HEK293T (cell line): Measurements from ENCODE around the gene NOL9.

Source experiments
- CTCF ChIA-PET: fragments of 350-600 bp; formaldehyde crosslinking; extraction: SDS; loops from one replicate; lab custom pipeline; 2021; ENCODE audit warnings: antibody characterized with exemption, inconsistent platforms; lab: Yijun Ruan, JAX
- POLR2A ChIA-PET: fragments of 350-600 bp; formaldehyde crosslinking; extraction: SDS; loops from one replicate; lab custom pipeline; 2020; ENCODE audit warnings: antibody characterized with exemption, inconsistent platforms; lab: Yijun Ruan, JAX
- DNase-seq: peaks from one replicate; pipeline ENCODE4 v3.0.0; 2012; ENCODE audit warnings: mixed read lengths; ENCODE audit errors: extremely low spot score
- ARNT ChIP-seq: fragments of 450-650 bp; IDR thresholded peaks from 2 replicates; pipeline ENCODE4 v1.6.1; 2017; ENCODE audit warnings: mild to moderate bottlenecking
- BHLHE40 ChIP-seq: fragments of 450-650 bp; IDR thresholded peaks from 2 replicates; pipeline ENCODE4 v1.6.1; 2016; ENCODE audit warnings: mild to moderate bottlenecking, moderate library complexity, borderline replicate concordance
- CTBP1 ChIP-seq: fragments of 450-650 bp; IDR thresholded peaks from 2 replicates; pipeline ENCODE4 v1.6.1; 2016; ENCODE audit warnings: borderline replicate concordance
- ELF4 ChIP-seq: fragments of 450-650 bp; IDR thresholded peaks from 2 replicates; pipeline ENCODE4 v1.6.1; 2017; ENCODE audit warnings: antibody characterized with exemption
- FOXA1 ChIP-seq: fragments of 450-650 bp; IDR thresholded peaks from 2 replicates; pipeline ENCODE4 v1.6.1; 2016; ENCODE audit warnings: mild to moderate bottlenecking
- FOXK2 ChIP-seq: fragments of 450-650 bp; IDR thresholded peaks from 2 replicates; pipeline ENCODE4 v1.6.1; 2016; ENCODE audit warnings: mild to moderate bottlenecking
- FOXM1 ChIP-seq: fragments of 450-650 bp; IDR thresholded peaks from 2 replicates; pipeline ENCODE4 v1.6.1; 2017; ENCODE audit warnings: mild to moderate bottlenecking, borderline replicate concordance
- HDGF ChIP-seq: fragments of 450-650 bp; IDR thresholded peaks from 2 replicates; pipeline ENCODE4 v1.6.1; 2017; ENCODE audit warnings: antibody characterized with exemption, borderline replicate concordance
- L3MBTL2 ChIP-seq: fragments of 450-650 bp; conservative IDR thresholded peaks from 2 replicates; pipeline ENCODE4 v1.6.1; 2016; ENCODE audit warnings: mild to moderate bottlenecking
- LEF1 ChIP-seq: fragments of 450-650 bp; IDR thresholded peaks from 2 replicates; pipeline ENCODE4 v1.6.1; 2017; ENCODE audit warnings: mild to moderate bottlenecking, borderline replicate concordance
- NFRKB ChIP-seq: fragments of 450-650 bp; IDR thresholded peaks from 2 replicates; pipeline ENCODE4 v1.6.1; 2016; ENCODE audit warnings: mild to moderate bottlenecking, moderate library complexity
- SP1 ChIP-seq: fragments of 450-650 bp; IDR thresholded peaks from 2 replicates; pipeline ENCODE4 v1.6.1; 2017
- SUZ12 ChIP-seq: fragments of 450-650 bp; IDR thresholded peaks from 2 replicates; pipeline ENCODE4 v1.6.1; 2016; ENCODE audit warnings: mild to moderate bottlenecking
- TARDBP ChIP-seq: fragments of 450-650 bp; IDR thresholded peaks from 2 replicates; pipeline ENCODE4 v1.6.1; 2016
- ZNF384 ChIP-seq: fragments of 450-650 bp; IDR thresholded peaks from 2 replicates; pipeline ENCODE4 v1.6.1; 2016
- TF ChIP-seq, protein P1 (sequence below): fragments of 450-650 bp; IDR thresholded peaks from 2 replicates; pipeline ENCODE4 v1.6.1; 2016

Gene NOL9

DNA sequence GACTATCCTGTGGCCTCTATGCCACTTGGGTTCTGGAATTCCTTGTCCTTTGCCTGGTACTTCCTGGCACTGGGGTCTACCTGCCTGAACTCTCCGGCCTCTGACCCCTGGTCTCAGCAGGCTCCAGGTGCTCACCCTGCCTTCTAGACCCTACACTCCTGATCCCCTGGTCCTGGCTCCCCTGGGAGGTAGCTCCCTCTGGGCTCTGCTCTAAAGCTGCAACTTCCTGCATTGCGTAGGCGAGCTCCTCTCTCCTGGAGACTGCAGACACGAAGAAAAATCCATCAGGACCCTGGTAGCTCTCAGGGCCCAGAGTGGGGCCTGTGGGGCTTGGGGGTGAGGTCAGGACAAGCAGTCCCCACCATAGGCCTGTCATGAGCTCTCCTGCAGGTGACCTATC is 55.0 kb downstream of the NOL9 start:
- DNase-seq: no peak
- TF ChIP-seq L3MBTL2 (no peak), TARDBP (no peak), FOXK2 (no peak), SUZ12 (no peak), CTBP1 (no peak), ZNF384 (no peak), ARNT (no peak), NFRKB (no peak), HDGF (no peak), LEF1 (no peak), SP1 (no peak), FOXA1 (no peak), ELF4 (no peak), FOXM1 (no peak), BHLHE40 (no peak)
- TF ChIP-seq, protein P1, sequence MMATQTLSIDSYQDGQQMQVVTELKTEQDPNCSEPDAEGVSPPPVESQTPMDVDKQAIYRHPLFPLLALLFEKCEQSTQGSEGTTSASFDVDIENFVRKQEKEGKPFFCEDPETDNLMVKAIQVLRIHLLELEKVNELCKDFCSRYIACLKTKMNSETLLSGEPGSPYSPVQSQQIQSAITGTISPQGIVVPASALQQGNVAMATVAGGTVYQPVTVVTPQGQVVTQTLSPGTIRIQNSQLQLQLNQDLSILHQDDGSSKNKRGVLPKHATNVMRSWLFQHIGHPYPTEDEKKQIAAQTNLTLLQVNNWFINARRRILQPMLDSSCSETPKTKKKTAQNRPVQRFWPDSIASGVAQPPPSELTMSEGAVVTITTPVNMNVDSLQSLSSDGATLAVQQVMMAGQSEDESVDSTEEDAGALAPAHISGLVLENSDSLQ: no peak
- ChIA-PET CTCF (interaction anchor here (1.4 to 2.5 kb wide), 2 partner anchors 9 to 24 kb away, joined by 6 to 9 read pairs; no protein-coding TSS in a partner anchor), POLR2A (interaction anchor here (1.6 kb wide), 1 partner anchor 8 kb away, joined by 5 read pairs; the partner anchor contains the start of gene PLEKHG5)

DNA sequence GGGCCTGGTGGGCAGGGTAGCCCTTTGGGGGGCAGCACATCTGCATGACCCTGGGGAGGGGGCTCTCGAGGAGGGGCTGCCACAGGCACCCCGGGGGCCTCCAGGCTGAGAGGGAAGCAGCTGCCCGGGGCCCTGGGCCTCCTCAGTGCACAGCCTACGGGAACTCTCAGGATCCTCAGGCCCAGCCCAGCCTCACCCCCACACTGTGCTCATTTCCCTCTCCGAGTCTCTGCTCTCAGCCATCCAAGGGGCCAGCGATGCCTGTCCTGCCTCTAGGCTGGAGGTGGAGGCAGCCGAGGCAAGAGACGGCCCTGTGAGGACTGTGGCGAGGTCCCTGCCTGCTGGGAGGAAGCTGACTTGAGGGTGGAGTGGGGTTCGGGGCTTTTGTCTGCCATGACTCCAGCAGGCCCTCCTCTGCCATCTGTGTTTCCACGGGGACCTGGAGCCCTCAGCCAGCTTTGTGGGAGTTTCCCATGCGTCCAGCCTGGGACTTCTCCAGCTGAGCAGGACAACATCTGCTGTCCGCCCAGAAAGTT is 55.7 kb downstream of the NOL9 start:
- POLR2A ChIA-PET: interaction anchor here (0.9 to 1.6 kb wide), 3 partner anchors 8 to 10 kb away, joined by 4 to 5 read pairs (median 4); partner anchors contain the start of gene PLEKHG5
- DNase-seq: no peak
- TF ChIP-seq BHLHE40 (no peak), HDGF (no peak), LEF1 (no peak), SUZ12 (no peak), ZNF384 (no peak), FOXA1 (no peak), CTBP1 (no peak), FOXM1 (no peak), ARNT (no peak), L3MBTL2 (no peak), ELF4 (no peak), NFRKB (no peak), SP1 (no peak)
- TF ChIP-seq, protein P1: no peak
- CTCF ChIA-PET: interaction anchor here (1.4 to 2.5 kb wide), 2 partner anchors 8 to 25 kb away, joined by 6 to 9 read pairs; no protein-coding TSS in a partner anchor

DNA sequence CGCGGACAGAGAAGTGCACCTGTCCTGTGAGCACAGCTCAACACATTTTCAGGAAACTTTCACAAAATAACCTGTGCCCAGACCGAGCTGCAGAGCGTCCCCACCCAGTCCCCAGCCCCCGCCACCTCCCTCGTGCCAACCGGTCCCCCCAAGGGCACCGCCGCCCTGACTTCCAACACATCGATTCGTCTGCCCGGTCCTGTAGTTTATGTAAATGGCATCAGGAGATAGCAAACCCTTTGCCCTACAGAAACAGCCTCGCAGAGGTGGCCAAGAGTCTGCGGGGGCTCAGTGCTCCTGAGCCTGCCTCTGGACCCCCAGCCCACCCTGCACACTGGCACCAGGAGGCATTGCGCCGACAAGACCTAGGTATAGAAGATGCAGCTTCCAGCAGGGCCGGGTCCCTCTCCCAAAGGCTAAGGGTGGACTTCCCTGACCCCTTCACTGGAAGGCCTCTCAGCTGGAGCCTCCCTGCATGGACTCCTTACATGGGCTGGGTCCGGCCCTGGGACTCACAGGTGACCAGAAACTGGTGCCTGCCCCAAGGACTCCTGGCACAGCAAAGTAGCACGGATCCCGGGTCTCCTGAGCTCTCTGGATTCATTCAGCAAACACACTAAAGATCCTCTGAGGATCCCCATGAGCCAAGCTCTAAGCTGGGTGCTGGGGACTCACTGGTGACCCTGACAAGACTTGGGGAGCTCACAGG is 56.3 kb downstream of the NOL9 start:
- DNase-seq: no peak
- no peak for TF ChIP-seq HDGF
- TF ChIP-seq NFRKB: no peak
- TF ChIP-seq, protein P1: no peak
- no peak for TF ChIP-seq L3MBTL2
- TF ChIP-seq FOXA1: no peak
- TF ChIP-seq SUZ12: no peak
- TF ChIP-seq CTBP1: no peak
- TF ChIP-seq BHLHE40: no peak
- TF ChIP-seq FOXK2: no peak
- no peak for TF ChIP-seq SP1
- TF ChIP-seq ARNT: no peak
- TF ChIP-seq ELF4: no peak

DNA sequence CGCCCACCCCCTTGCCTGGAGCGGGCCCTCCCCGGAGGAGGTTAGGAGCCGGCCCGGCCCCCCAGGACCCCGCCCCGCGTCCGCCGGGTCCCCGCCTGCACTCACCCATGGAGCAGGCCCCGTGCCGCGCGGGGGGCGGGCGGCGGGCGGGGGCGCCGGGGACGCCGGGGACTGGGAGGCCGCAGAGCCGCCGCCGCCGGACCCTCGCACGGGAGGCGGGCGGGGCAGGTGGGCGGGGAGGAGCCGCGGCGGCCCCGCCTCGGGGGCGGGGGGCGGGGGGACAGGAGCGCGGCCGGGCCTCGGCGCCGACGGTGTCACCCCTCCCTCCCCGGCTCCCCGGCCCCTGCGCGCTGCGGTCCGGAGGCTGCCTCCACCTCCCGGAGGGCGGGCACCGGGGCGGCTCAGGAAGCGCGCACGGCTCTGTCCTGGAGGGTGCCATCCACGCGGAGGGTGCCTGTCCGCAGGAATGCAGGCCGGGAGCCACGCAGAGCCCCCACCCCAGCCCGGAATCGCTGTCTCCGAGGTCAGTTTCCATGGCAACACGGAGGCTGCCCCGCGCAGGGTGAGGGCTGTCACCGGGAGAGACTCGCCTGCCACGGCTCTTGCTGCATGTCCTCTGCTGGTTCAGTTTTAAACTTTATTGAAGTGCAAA is 57.0 kb downstream of the NOL9 start:
- ChIA-PET CTCF (no interaction called here), POLR2A (no interaction called here)
- peak; percentile 79 for DNase-seq
- TF ChIP-seq FOXA1 (no peak), FOXM1 (peak; percentile 16; the same call in 1 of the 2 replicates)

More for the DNA sequence above, 56.3 kb downstream of the NOL9 start:
- ChIA-PET POLR2A (interaction anchor here (0.9 to 1.6 kb wide), 3 partner anchors 7 to 11 kb away, joined by 4 to 5 read pairs (median 4); partner anchors contain the start of gene PLEKHG5), CTCF (interaction anchor here (1.4 kb wide), 1 partner anchor 26 kb away, joined by 6 read pairs; no protein-coding TSS in a partner anchor)

DNA sequence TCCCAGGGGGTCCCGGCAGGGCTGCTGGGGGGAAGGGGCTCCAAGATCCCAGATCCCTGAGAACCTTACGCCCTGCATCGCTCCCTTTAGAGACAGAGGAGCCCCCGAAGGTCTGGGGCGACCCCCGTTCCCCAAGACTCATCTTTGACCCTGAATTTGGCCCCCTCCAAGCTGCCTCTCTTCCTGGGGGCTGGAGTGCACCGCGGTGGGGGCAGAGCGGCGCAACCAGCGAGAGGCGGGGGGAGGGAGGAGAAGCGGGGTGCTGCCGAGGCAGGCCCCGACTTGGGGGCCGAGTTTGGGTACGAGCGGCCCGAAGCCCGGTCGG is 57.5 kb downstream of the NOL9 start:
- DNase-seq: no peak
- no peak for TF ChIP-seq CTBP1
- TF ChIP-seq ARNT: no peak
- no peak for TF ChIP-seq FOXK2
- TF ChIP-seq, protein P1: no peak
- TF ChIP-seq BHLHE40: no peak
- TF ChIP-seq LEF1: no peak
- no peak for TF ChIP-seq HDGF
- no peak for TF ChIP-seq L3MBTL2
- no peak for TF ChIP-seq NFRKB
- TF ChIP-seq ZNF384: no peak
- no peak for TF ChIP-seq SUZ12
- TF ChIP-seq SP1: no peak
- POLR2A ChIA-PET: no interaction called here
- CTCF ChIA-PET: no interaction called here
